Motor neuron (in vitro differentiated cells): Measurements from ENCODE around the gene FCAR. TPM values are rescaled to one million over a fixed set of nuclear protein-coding genes. Genes with fewer than 3 reads are reported as not detected.
"Not testable (repeated sequence)": the region's sequence is repeated elsewhere in the genome, so short reads cannot be mapped to it uniquely, and the experiment has no call there.

Source experiments
- ATAC-seq, 8 experiments: fragments of 200-7000 bp; cut with Tn5 transposase; replicated peaks in 6 of 8; 2 replicates each; pipeline ENCODE4 v1.8.0; 2021; ENCODE audit warnings: mild to moderate bottlenecking in 8 of 8, moderate library complexity in 8 of 8
- H3K27ac ChIP-seq, 2 donors: fragments of 250-450 bp; sonication (Bioruptor Pico); 2 replicates each; pipeline ENCODE4 v1.9.0; 2021; ENCODE audit warnings: antibody characterized with exemption in 2 of 2, mild to moderate bottlenecking in 2 of 2, moderate library complexity in 1 of 2
- H3K4me1 ChIP-seq, 2 donors: fragments of 250-450 bp; sonication (Bioruptor Pico); replicated peaks in 1 of 2; 2 replicates each; pipeline ENCODE4 v1.6.1; 2021; ENCODE audit warnings: antibody characterized with exemption in 2 of 2, mild to moderate bottlenecking in 2 of 2, moderate library complexity in 1 of 2
- H3K4me3 ChIP-seq, 5 donors: fragments of 250-450 bp; sonication (Bioruptor Pico); 2 replicates each; pipeline ENCODE4 v1.9.0; 2021; ENCODE audit warnings: antibody characterized with exemption in 5 of 5, mild to moderate bottlenecking in 5 of 5, moderate library complexity in 4 of 5
- WGBS, 10 experiments: fragments of 450-650 bp; shearing (Covaris generic); methylation state at CpG; one replicate each; pipeline ENCODE4 v1.0.0; 2022; 5-methylcytosine and 5-hydroxymethylcytosine counted together
- in situ Hi-C, 9 experiments: fragments of 400-800 bp; cut with MboI; loops; one replicate each; pipeline ENCODE4 v1.15.0; 2021; ENCODE audit warnings: low sequenced_read_pairs in 9 of 9, low pct_unique_long_range_greater_than_20kb in 2 of 9; ENCODE audit not compliant: unreplicated experiment in 9 of 9
- total RNA-seq, 8 experiments: library from RNA; unstranded; fragments of 300-600 nt; gene quantifications; 2 replicates each; pipeline versions ENCODE4 v1.2.3 to v1.2.4, GENCODE V29; 2022

FCAR gene
- total RNA-seq, 8 experiments from 2014 or later: 0.24 TPM; not detected in 7

- H3K4me1 ChIP-seq, H3K4me3 ChIP-seq, ATAC-seq, in situ Hi-C loops, H3K27ac ChIP-seq: not testable (repeated sequence)
- WGBS, 10 experiments: 0 to 67% (median 27%) methylated on average over 1 to 5 of the region's 8 CpGs; no CpG with 5 or more reads in 3 of the 10 experiments
Observed at GRCh38 chr19:54901153-54901552, 27.1 kb downstream of the FCAR start.

- in situ Hi-C loops: no loop called here
- Histone ChIP-seq H3K27ac (no peak overlapping the region), H3K4me1 (no peaks in the 10 kb centered on the region), H3K4me3 (no peak overlapping the region)
- no peak for ATAC-seq
- 6 to 80% (median 36%) methylated on average over 2 to 3 of the region's 3 CpGs; no CpG with 5 or more reads in 3 of the 10 experiments for WGBS, 10 experiments
Observed at GRCh38 chr19:54902061-54902460, 28.0 kb downstream of the FCAR start.

GRCh38 chr19:54903303-54903702 is 29.3 kb downstream of the FCAR start:
- Histone ChIP-seq H3K4me3 (no peak overlapping the region), H3K27ac (no peak overlapping the region), H3K4me1 (no peaks in the 10 kb centered on the region)
- ATAC-seq: no peak
- WGBS, 10 experiments: 40 to 100% (median 78%) methylated on average over 1 to 4 of the region's 6 CpGs; no CpG with 5 or more reads in 4 of the 10 experiments
- in situ Hi-C loops: no loop called here

- H3K27ac ChIP-seq, in situ Hi-C loops, H3K4me3 ChIP-seq, H3K4me1 ChIP-seq, ATAC-seq: not testable (repeated sequence)
- WGBS, 10 experiments: 14 to 78% (median 50%) methylated on average over 1 to 4 of the region's 4 CpGs; no CpG with 5 or more reads in 1 of the 10 experiments
Observed at GRCh38 chr19:54904261-54904660, 30.2 kb downstream of the FCAR start.

- in situ Hi-C loops: no loop called here
- Histone ChIP-seq H3K4me1 (no peaks in the 10 kb centered on the region), H3K4me3 (no peak overlapping the region), H3K27ac (no peak overlapping the region)
- ATAC-seq: no peak
- 6 to 100% (median 40%) methylated on average over 1 to 5 of the region's 5 CpGs; no CpG with 5 or more reads in 1 of the 10 experiments for WGBS, 10 experiments
Observed at GRCh38 chr19:54905421-54905802, 31.4 kb downstream of the FCAR start.

- Histone ChIP-seq H3K4me1 (no peaks in the 10 kb centered on the region), H3K27ac (no peak within 1 kb of the TSS), H3K4me3 (no peak within 1 kb of the TSS)
- peak in 1 of 8 experiments; percentile 35 for ATAC-seq
- in situ Hi-C loops: no loop called here
- WGBS, 10 experiments: 0 to 78% (median 31%) methylated on average over 2 to 7 of the region's 22 CpGs; no CpG with 5 or more reads in 3 of the 10 experiments
Observed at GRCh38 chr19:54905803-54906511, 31.9 kb downstream of the FCAR start, which contains the start of gene NCR1. NCR1 (plus strand) TSS chr19:54906148; CDS start chr19:54906188, 40 bp downstream.

- WGBS, 10 experiments: 13 to 100% (median 49%) methylated on average over 1 to 4 of the region's 7 CpGs; no CpG with 5 or more reads in 4 of the 10 experiments
- Histone ChIP-seq H3K4me1 (no peaks in the 10 kb centered on the region), H3K4me3 (no peak overlapping the region), H3K27ac (no peak overlapping the region)
- in situ Hi-C loops: no loop called here
- ATAC-seq: no peak
Observed at GRCh38 chr19:54906819-54907218, 32.8 kb downstream of the FCAR start.

GRCh38 chr19:54907899-54908298 is 33.9 kb downstream of the FCAR start:
- H3K4me1 ChIP-seq, H3K27ac ChIP-seq, H3K4me3 ChIP-seq, ATAC-seq, in situ Hi-C loops: not testable (repeated sequence)
- 20% methylated on average over 1 of the region's 5 CpGs; no CpG with 5 or more reads in 9 of the 10 experiments for WGBS, 10 experiments

GRCh38 chr19:54916822-54917221 is 42.8 kb downstream of the FCAR start:
- in situ Hi-C loops: no loop called here
- no peaks in the 10 kb centered on the region for H3K4me1 ChIP-seq
- WGBS, 10 experiments: 44 to 93% (median 69%) methylated on average over 2 to 10 of the region's 11 CpGs; no CpG with 5 or more reads in 2 of the 10 experiments
- ATAC-seq: no peak
- H3K4me3 ChIP-seq: no peak overlapping the region
- H3K27ac ChIP-seq: no peak overlapping the region

- Histone ChIP-seq H3K4me3 (no peak overlapping the region), H3K4me1 (no peaks in the 10 kb centered on the region), H3K27ac (no peak overlapping the region)
- WGBS, 10 experiments: 40 to 100% (median 63%) methylated on average over 1 to 7 of the region's 9 CpGs; no CpG with 5 or more reads in 3 of the 10 experiments
- ATAC-seq: no peak
- in situ Hi-C loops: no loop called here
Observed at GRCh38 chr19:54918499-54918898, 44.5 kb downstream of the FCAR start.

GRCh38 chr19:54919646-54920563 is 45.9 kb downstream of the FCAR start:
- in situ Hi-C loops, H3K27ac ChIP-seq, H3K4me1 ChIP-seq, ATAC-seq, H3K4me3 ChIP-seq: not testable (repeated sequence)
- WGBS, 10 experiments: 17 to 53% (median 30%) methylated on average over 1 to 6 of the region's 24 CpGs; no CpG with 5 or more reads in 6 of the 10 experiments

- WGBS, 10 experiments: 0 to 92% (median 56%) methylated on average over 2 to 6 of the region's 7 CpGs
- no peak overlapping the region for H3K27ac ChIP-seq
- H3K4me3 ChIP-seq: no peak overlapping the region
- no peaks in the 10 kb centered on the region for H3K4me1 ChIP-seq
- in situ Hi-C loops: no loop called here
- no peak for ATAC-seq
Observed at GRCh38 chr19:54921082-54921481, 47.0 kb downstream of the FCAR start.

GRCh38 chr19:54923276-54923675 is 49.2 kb downstream of the FCAR start:
- in situ Hi-C loops: no loop called here
- H3K4me1 ChIP-seq: no peaks in the 10 kb centered on the region
- no peak for ATAC-seq
- WGBS, 10 experiments: 12 to 76% (median 60%) methylated on average over 3 to 8 of the region's 9 CpGs; no CpG with 5 or more reads in 2 of the 10 experiments
- no peak overlapping the region for H3K27ac ChIP-seq
- H3K4me3 ChIP-seq: no peak overlapping the region
